H1 (cell line): ENCODE results near the gene BARX2.

Experiments used
- BRCA1 ChIP-seq: IDR thresholded peaks from 2 replicates; pipeline ENCODE4 v1.6.1; 2012; ENCODE audit warnings: low read depth, low read length, improper control_type of control experiment
- CHD2 ChIP-seq: IDR thresholded peaks from 2 replicates; pipeline ENCODE4 v1.6.1; 2012; ENCODE audit warnings: low read length, improper control_type of control experiment
- EZH2 ChIP-seq: fragments of 200-600 bp; sonication (generic); IDR thresholded peaks from 2 replicates; pipeline ENCODE4 v1.7.1; 2012; ENCODE audit warnings: low read depth, mild to moderate bottlenecking, moderate library complexity, low read length, inconsistent platforms; ENCODE audit not compliant: severe bottlenecking
- FOSL1 ChIP-seq: IDR thresholded peaks from 2 replicates; pipeline ENCODE4 v1.6.1; 2011; ENCODE audit warnings: mild to moderate bottlenecking, low read depth, low read length, moderate library complexity; ENCODE audit not compliant: insufficient read depth
- GABPA ChIP-seq: IDR thresholded peaks from 2 replicates; pipeline ENCODE4 v1.6.1; 2011; ENCODE audit warnings: mild to moderate bottlenecking, low read length, moderate library complexity, borderline replicate concordance; ENCODE audit not compliant: insufficient read depth
- HDAC6 ChIP-seq: IDR thresholded peaks from one replicate; pipeline ENCODE4 v1.7.1; 2012; ENCODE audit warnings: low read depth, mild to moderate bottlenecking, inconsistent platforms, low read length, moderate library complexity
- POLR2A ChIP-seq, 2 experiments: IDR thresholded peaks; 1 replicate in 1 of 2; 2 replicates in 1 of 2; pipeline ENCODE4 v1.6.1; 2011; ENCODE audit warnings: low read depth in 2 of 2, low read length in 2 of 2, mild to moderate bottlenecking in 2 of 2; ENCODE audit errors: control extremely low read depth in 1 of 2
- POLR2AphosphoS5 ChIP-seq: IDR thresholded peaks from 2 replicates; pipeline ENCODE4 v1.6.1; 2011; ENCODE audit warnings: low read depth, low read length
- TF ChIP-seq, protein P1 (sequence below), 3 experiments: IDR thresholded peaks; 1 replicate in 2 of 3; 2 replicates in 1 of 3; pipeline versions ENCODE4 v1.5.1 to v1.6.1; 2011; ENCODE audit warnings: low read length in 3 of 3, mild to moderate bottlenecking in 3 of 3, inconsistent platforms in 2 of 3, low read depth in 1 of 3, moderate library complexity in 1 of 3; ENCODE audit not compliant: insufficient read depth in 1 of 3; ENCODE audit errors: control extremely low read depth in 1 of 3
- TF ChIP-seq, protein P2 (sequence below): IDR thresholded peaks from 2 replicates; pipeline ENCODE4 v1.6.1; 2011; ENCODE audit warnings: low read depth, mild to moderate bottlenecking, low read length; ENCODE audit not compliant: insufficient read depth

DNA sequence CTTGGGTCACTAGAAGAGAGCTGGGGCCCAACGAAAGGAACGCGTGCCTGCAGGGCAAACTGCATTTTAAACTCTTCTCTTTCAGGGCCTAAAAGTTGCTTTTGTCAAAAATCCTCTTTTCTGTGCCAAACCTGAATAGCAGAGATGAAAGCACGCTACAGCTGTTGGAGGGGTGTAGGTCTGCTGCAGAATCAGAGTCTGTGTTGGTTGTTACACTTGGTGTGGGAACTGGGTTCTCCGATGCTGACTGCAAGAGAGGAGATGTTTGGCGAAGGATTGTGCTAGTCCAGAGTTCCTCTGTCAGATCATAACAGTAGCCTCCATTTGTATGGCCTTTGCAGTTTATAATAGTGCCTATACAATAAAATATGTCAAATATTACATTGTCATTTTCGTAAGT is 41.8 kb downstream of the BARX2 start:
- no peak for TF ChIP-seq GABPA
- no peak for TF ChIP-seq CHD2
- TF ChIP-seq HDAC6: no peak
- TF ChIP-seq, protein P1, sequence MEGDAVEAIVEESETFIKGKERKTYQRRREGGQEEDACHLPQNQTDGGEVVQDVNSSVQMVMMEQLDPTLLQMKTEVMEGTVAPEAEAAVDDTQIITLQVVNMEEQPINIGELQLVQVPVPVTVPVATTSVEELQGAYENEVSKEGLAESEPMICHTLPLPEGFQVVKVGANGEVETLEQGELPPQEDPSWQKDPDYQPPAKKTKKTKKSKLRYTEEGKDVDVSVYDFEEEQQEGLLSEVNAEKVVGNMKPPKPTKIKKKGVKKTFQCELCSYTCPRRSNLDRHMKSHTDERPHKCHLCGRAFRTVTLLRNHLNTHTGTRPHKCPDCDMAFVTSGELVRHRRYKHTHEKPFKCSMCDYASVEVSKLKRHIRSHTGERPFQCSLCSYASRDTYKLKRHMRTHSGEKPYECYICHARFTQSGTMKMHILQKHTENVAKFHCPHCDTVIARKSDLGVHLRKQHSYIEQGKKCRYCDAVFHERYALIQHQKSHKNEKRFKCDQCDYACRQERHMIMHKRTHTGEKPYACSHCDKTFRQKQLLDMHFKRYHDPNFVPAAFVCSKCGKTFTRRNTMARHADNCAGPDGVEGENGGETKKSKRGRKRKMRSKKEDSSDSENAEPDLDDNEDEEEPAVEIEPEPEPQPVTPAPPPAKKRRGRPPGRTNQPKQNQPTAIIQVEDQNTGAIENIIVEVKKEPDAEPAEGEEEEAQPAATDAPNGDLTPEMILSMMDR (IDR thresholded peaks at IDR 0.05; ENCODE audit: control extremely low read depth in 1 of 3, insufficient read depth in 1 of 3, low read depth in 1 of 3, low read length in 3 of 3): no peak
- TF ChIP-seq POLR2A (IDR thresholded peaks at IDR 0.05; ENCODE audit: control extremely low read depth in 1 of 2, low read depth in 2 of 2, low read length in 2 of 2): no peak
- no peak for TF ChIP-seq EZH2
- TF ChIP-seq POLR2AphosphoS5: no peak
- no peak for TF ChIP-seq BRCA1
- TF ChIP-seq, protein P2, sequence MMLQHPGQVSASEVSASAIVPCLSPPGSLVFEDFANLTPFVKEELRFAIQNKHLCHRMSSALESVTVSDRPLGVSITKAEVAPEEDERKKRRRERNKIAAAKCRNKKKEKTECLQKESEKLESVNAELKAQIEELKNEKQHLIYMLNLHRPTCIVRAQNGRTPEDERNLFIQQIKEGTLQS: no peak
- no peak for TF ChIP-seq FOSL1
